ENCODE results near the gene ADAP1. TPM values are rescaled to one million over a fixed set of nuclear protein-coding genes. Genes with fewer than 3 reads are reported as not detected.

The ADAP1 gene
- total RNA-seq, 2 donors from 2014 or later: 4.2 to 7.7 TPM

DNA sequence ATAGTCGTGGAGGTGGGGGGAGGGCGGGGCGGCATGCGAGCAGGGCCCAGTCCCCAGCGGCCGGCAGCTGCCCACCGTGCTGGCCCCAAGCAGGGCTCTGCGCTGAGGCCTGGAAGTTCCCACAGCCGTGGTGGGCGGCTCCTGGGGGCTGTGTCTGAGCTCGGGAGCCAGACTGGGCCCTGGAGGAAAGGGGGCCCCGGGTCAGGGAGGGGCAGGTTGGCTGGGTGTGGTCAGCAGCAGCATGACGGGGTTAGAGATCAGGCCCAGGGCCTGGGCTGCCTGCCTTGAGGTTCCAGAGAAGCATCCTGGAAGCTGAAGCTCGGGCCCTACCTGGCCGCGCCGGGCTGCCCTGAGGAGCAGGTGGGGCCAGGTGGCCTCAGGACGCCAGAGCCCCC lies 56.0 kb downstream of the ADAP1 start:
- H3K27ac ChIP-seq: no peak overlapping the region
- H3K36me3 ChIP-seq: peaks cover 42% of the 10 kb centered on the region
- TF ChIP-seq CTCF (IDR thresholded peaks at IDR 0.05): no peak
- no peaks in the 10 kb centered on the region for H3K9me3 ChIP-seq
- H3K4me3 ChIP-seq: no peak overlapping the region
- H3K27me3 ChIP-seq: no peaks in the 10 kb centered on the region
- DNase-seq (ENCODE audit: low spot score): no peak
- peaks cover 0 to 21% of the 10 kb centered on the region in 2 donors for H3K4me1 ChIP-seq

DNA sequence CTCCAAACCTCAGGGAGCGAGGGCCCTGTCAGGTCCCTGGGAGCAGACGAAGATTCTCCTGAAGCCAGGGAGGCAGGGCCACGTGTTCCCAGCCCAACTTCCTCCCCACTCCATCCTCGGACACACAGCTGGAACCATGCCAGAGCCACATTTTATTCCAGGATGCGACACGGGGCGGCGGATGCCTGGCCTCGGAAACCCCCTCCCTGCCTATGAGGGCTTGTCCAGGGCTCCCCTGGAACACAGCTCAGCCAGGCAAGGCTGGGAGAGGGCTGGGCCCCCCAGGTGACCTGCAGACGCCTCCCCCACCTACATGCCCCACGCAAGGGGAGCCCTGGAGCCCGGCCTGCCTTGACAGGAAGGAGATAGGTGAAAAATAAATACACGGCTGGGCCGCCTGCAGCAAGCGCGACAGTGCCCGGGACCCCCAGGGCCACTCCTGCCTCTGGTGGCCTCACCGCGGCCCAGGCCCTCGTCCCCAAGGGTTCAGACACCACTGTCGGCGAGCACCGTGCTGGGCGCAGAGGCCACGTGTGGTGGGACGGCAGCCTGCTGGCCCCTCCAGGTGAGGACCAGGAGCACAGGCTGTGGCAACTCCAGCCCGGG lies 56.6 kb downstream of the ADAP1 start:
- Histone ChIP-seq H3K36me3 (peaks cover 47% of the 10 kb centered on the region), H3K27ac (no peak overlapping the region)
- DNase-seq (ENCODE audit: low spot score): no peak

GRCh38 chr7:897086-897485 lies 57.4 kb downstream of the ADAP1 start:
- Histone ChIP-seq H3K9me3 (no peaks in the 10 kb centered on the region), H3K4me3 (no peak overlapping the region), H3K4me1 (peaks cover 0 to 21% of the 10 kb centered on the region in 2 donors), H3K36me3 (peaks cover 55% of the 10 kb centered on the region), H3K27me3 (no peaks in the 10 kb centered on the region), H3K27ac (no peak overlapping the region)
- DNase-seq (ENCODE audit: low spot score): no peak
- no peak for TF ChIP-seq CTCF (IDR thresholded peaks at IDR 0.05)

More for the DNA sequence above, 56.6 kb downstream of the ADAP1 start:
- H3K4me3 ChIP-seq: no peak overlapping the region
- no peaks in the 10 kb centered on the region for H3K9me3 ChIP-seq
- peaks cover 0 to 21% of the 10 kb centered on the region in 2 donors for H3K4me1 ChIP-seq
- H3K27me3 ChIP-seq: no peaks in the 10 kb centered on the region
- no peak for TF ChIP-seq CTCF (IDR thresholded peaks at IDR 0.05)

DNA sequence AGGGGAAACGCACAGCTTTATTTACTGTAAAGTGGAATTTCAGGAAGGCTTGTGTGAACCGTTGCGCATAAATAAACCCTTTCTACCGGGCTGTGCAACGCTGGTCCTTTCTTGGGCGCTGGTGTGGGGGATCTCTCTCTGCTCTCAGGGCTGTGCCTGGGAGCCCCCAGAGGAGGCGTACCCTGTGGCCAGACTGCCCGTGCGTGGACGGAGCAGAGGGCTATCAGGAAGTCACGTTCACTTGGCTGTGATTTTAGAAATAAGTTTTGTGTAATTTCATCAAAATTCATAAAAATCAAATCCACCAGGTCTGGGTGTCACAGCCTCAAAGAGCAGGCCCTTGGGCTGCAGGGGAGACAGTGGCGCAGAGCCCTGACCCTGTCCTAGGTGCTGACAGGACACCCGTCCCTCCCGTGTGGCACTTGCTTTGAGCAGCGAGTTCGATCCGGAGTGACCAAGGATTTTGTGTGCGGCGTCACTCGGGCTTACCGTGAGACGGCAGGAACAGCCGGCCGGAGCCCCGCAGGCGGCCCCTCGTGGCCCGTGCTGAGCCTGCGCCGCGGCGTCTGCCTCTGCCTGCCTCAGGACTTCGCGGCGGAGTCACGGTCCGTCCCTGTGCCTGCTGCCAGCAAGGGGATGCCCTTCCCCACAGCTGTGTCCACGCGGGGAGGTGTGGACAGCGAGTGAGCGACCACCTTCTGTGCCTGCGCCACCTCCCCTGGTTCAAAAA lies 58.0 kb downstream of the ADAP1 start:
- Histone ChIP-seq H3K9me3 (no peaks in the 10 kb centered on the region), H3K27ac (no peak overlapping the region), H3K4me1 (peaks cover 0 to 21% of the 10 kb centered on the region in 2 donors), H3K27me3 (no peaks in the 10 kb centered on the region), H3K4me3 (no peak overlapping the region), H3K36me3 (peaks cover 61% of the 10 kb centered on the region)
- TF ChIP-seq CTCF (IDR thresholded peaks at IDR 0.05): no peak
- DNase-seq (ENCODE audit: low spot score): no peak

- no peaks in the 10 kb centered on the region for H3K27me3 ChIP-seq
- no peak for TF ChIP-seq CTCF (IDR thresholded peaks at IDR 0.05)
- no peaks in the 10 kb centered on the region for H3K9me3 ChIP-seq
- H3K36me3 ChIP-seq: peaks cover 70% of the 10 kb centered on the region
- no peak overlapping the region for H3K27ac ChIP-seq
- peaks cover 0 to 14% of the 10 kb centered on the region in 2 donors for H3K4me1 ChIP-seq
- no peak for DNase-seq (ENCODE audit: low spot score)
- no peak overlapping the region for H3K4me3 ChIP-seq
Observed at GRCh38 chr7:895451-896052, 58.9 kb downstream of the ADAP1 start.

Data from right atrium auricular region (tissue), 2 donors.